NCI-H2107 treated with DMSO at 0.1 percent for 48 hours (cell line): ENCODE results near the gene FGGY.
"Not testable (repeated sequence)": the region's sequence is repeated elsewhere in the genome, so short reads cannot be mapped to it uniquely, and the experiment has no call there.

ENCODE experiments used
- DNase-seq: peaks from one replicate; lab custom pipeline; 2025; ENCODE audit not compliant: unreplicated experiment; lab: John Stamatoyannopoulos, UW

Gene FGGY

GRCh38 chr1:59433440-59433813 lies 136.5 kb downstream of the FGGY start:
- no peak for DNase-seq

- DNase-seq, result no peak
These were observed 137.4 kb downstream of the FGGY start for GRCh38 chr1:59434336-59434735.

DNA sequence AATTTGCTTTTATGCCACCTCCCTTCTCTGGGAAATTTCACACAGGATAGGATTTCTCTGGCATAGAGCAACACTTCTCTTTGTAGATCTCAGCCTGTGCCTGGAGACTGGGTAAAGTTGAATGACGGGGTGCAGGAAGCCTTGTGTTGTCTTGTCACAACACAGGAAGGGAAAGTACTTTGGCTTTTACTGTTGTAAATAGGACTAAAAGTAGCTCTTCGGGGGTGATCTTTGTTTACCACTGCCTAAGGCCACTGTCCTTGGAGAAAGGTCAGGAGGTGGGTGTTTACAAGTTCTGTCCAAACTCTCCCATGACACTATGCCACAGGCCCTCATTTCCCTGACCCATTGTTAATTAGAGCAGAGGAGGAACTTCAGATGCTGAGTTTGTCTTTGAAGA lies 139.7 kb downstream of the FGGY start:
- no peak for DNase-seq

GRCh38 chr1:59438058-59438560 lies 141.2 kb downstream of the FGGY start:
- no peak for DNase-seq

GRCh38 chr1:59442492-59442891 lies 145.6 kb downstream of the FGGY start:
- DNase-seq, result no peak

DNA sequence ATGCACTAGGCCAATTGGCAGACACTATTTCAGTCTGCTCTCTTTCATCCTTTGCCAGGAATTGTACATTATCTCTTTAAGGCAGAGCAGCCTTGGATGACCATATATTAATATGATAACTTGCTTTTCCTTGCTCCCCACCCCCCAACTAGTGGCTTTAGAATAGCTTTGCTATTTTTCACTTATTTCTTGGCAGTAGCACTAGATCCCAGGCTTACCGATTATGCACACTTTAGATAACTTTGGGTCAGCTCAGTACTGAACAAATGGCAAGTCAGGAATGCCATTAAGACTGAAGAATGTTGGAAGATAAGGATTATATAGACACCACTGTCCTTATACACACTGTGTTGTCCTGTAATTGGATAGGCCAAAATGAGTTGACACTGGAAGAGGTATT lies 146.4 kb downstream of the FGGY start:
- DNase-seq, result no peak

DNA sequence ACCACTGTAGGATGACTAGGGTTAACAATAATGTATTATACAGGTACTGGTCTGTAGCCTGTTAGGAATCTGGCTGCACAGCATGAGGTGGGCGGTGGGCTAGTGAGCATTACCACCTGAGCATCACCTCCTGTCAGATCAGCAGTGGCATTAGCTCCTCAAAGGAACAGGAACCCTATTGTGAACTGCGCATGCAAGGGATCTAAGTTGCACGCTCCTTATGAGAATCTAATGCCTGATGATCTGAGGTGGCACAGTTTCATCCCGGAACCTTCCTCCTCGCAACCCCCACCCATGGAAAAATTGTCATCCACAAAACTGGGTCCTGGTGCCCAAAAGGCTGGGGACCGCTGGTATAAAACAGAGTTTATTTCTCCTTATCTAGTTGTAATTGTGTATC lies 147.6 kb downstream of the FGGY start:
- no peak for DNase-seq

GRCh38 chr1:59445040-59445439 lies 148.1 kb downstream of the FGGY start:
- DNase-seq, result no peak

DNA sequence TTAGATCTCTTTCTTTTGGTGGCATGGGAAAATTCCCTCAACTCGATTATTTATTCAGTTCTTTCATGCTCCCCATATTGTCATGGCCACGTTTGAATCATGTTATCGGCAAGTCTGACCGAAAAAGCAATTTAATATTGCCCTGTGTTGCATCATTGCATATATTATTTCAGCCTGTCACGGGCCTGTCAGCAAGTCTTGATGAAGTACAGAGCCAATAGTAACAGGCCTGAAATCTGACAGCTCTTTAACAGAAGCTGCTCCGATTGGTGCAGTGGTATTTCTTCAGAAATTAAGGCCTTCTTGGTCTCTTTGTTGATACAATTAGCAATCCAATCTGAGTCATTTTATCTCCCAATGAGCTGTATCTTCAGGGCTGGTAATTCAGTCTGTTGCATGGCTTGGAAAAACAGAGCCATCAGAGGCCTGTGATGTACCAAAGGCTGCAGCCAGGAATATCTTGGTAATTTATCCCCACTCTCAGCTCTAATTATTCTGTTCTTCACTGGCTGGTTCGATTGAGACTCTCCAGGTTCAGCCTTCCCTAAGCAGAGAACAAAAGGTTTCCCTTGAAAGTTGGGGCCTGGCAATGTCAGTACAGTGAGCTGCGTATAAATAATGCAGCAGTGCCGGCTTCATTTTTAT lies 149.5 kb downstream of the FGGY start:
- DNase-seq, result peak; percentile 15

DNA sequence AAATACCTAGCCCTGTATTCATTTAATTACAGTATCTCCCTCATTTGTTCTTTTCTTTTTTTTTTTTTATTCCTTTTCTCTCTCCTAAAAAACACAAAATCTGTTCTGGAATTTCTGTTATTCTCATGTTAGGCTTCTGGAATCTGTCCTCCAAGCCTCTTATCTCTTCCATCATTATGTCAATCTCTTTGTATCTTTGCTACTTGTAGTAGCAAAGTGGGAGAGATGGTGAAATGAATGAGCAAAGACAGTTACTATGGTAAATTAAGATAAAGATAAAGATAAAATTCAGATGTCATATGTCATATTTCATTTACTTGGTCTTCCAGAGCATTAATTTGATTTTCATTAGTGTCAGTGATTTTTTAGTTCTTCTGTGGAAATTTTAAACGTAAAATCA lies 155.1 kb downstream of the FGGY start:
- DNase-seq, result no peak

- no peak for DNase-seq
These were observed 155.7 kb downstream of the FGGY start for GRCh38 chr1:59452559-59452958.

DNA sequence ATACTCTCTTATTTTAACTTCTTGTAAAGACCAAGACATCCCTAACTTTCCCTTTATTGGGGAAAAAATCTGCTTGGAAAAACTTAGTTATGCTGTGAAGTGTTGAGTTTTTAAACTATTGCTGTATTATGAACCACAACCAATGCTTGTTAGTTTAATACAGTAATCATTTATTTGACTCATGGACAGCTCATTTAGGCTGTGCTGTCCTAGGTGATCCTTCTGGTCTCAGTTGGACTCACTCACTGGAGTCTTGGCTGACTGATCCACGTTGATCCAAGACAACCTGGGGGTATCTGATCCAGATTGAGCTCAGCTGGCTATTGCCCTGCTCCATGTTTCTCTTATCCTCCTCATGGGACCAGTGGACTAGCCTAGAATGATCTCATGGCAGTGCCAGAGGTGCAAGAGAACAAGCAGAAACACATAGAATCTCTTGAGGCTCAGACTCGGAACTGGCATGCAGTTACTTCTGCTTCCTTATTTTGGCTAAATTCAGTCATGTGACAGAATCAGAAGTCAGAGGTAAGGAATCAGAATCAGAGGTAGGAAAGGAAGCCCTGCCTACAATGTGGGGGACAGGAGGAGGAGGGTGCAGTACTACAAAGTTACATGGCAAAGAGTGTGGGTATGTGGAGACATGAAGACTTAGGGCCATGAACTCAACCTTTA lies 156.5 kb downstream of the FGGY start:
- no peak for DNase-seq

GRCh38 chr1:59455206-59455605 lies 158.3 kb downstream of the FGGY start:
- no peak for DNase-seq

- no peak for DNase-seq
These were observed 160.9 kb downstream of the FGGY start for GRCh38 chr1:59457786-59458185.

DNA sequence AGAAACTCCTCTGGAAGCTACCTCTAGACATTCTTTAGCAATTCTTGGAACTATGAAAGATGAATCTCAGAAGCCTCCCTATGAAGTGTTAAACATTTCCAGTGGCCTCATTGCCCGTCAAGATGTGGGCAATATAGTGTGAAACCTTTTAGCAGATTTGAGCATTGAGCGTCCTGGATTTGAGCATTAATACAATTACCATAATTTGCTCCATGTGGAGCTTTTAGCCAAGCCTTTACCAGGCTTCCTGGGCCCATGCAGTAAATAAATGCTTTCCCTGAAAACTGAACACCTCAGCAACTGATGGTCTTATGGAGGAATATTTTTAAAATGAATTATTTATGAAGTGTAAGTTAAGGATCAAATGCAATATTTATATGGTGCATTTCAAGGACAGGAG lies 162.0 kb downstream of the FGGY start:
- no peak for DNase-seq

GRCh38 chr1:59462942-59463341 lies 166.0 kb downstream of the FGGY start:
- not testable (repeated sequence) for DNase-seq

- not testable (repeated sequence) for DNase-seq
These were observed 168.6 kb downstream of the FGGY start for GRCh38 chr1:59465478-59465877.

GRCh38 chr1:59468828-59469428 lies 172.0 kb downstream of the FGGY start:
- no peak for DNase-seq

DNA sequence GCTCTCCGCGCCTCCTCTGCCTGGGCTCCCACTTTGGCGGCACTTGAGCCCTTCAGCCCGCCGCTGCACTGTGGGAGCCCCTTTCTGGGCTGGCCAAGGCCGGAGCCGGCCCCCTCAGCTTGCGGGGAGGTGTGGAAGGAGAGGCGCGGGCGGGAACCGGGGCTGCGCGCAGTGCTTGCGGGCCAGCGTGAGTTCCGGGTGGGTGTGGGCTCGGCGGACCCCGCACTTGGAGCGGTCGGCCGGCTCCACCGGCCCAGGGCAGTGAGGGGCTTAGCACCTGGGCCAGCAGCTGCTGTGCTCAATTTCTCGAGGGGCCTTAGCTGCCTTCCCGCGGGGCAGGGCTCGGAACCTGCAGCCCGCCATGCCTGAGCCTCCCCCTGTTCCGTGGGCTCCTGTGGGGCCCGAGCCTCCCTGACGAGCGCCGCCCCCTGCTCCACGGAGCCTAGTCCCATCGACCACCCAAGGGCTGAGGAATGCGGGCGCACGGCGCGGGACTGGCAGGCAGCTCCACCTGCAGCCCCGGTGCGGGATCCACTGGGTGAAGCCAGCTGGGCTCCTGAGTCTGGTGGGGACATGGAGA lies 175.2 kb downstream of the FGGY start:
- DNase-seq, result not testable (repeated sequence)

DNA sequence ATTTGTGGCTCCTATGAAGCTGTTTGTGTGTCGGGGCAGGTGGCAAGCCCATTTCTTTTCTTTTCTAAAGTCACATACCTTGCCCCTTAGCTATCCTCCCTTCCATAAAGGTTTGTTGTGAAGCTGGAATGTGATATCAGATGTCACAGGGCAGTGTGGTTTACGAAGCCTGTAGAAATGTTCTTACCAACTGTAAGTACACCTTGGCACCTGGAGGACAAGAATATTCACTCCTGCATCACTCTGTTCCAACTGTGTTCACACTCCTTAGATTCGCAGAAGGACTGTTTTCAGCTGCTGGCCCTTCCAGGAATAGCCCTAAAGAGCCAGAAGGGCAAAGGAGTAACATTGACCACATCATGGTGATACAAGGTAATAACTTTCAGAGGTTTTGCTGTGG lies 176.9 kb downstream of the FGGY start:
- peak; percentile 42 for DNase-seq

- DNase-seq, result no peak
These were observed 177.6 kb downstream of the FGGY start for GRCh38 chr1:59474496-59474895.

DNA sequence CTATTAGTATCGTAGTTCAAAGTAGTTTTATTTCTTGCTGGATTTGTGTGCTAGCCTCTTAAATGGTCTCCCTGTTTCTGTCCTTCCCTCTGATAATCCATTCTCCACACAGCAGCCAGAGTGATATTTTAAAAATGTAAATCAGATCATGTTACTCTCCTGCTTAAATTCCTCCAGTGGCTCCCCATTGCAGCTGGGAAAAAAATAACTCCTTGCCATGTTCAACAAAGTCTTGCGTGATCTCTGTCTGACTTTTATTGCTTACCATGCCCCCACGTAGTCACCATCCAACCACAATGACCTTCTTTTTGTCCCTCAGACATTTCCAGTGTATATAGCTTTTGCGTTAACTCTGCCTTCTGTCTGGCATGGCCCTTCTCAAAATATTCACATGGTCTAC lies 178.8 kb downstream of the FGGY start:
- no peak for DNase-seq
